ENCODE results near the gene SPTLC2.

- no peak for TF ChIP-seq CTCF (conservative IDR thresholded peaks at IDR 0.05)
- no peak for TF ChIP-seq EZH2 (IDR thresholded peaks at IDR 0.05; ENCODE audit: low read depth)
Measured at GRCh38 chr14:77531071-77531470, 85.4 kb downstream of the SPTLC2 start.

Data from PC-9 (cell line).